Measurements from ENCODE around the gene C1orf74.

- TF ChIP-seq USF2 (IDR thresholded peaks at IDR 0.05; ENCODE audit: borderline replicate concordance, low read depth, low read length), result no peak
- no peak for TF ChIP-seq EP300 (IDR thresholded peaks at IDR 0.05; ENCODE audit: borderline replicate concordance in 1 of 2, low read depth in 1 of 2, low read length in 1 of 2)
- TF ChIP-seq SIN3A (IDR thresholded peaks at IDR 0.05; ENCODE audit: borderline replicate concordance, low read depth, low read length), result no peak
- no peak for TF ChIP-seq YY1 (IDR thresholded peaks at IDR 0.05; ENCODE audit: low read depth)
- TF ChIP-seq POLR2AphosphoS5 (IDR thresholded peaks at IDR 0.05; ENCODE audit: low read depth, low read length), result no peak
- TF ChIP-seq ZBTB33 (IDR thresholded peaks at IDR 0.05; ENCODE audit: borderline replicate concordance, low read depth), result no peak
- no peak for TF ChIP-seq NFIC (IDR thresholded peaks at IDR 0.05; ENCODE audit: borderline replicate concordance)
Observed at GRCh38 chr1:209736490-209737117, 47.8 kb downstream of the C1orf74 start.
